Smooth muscle cell (in vitro differentiated cells): Measurements from ENCODE around the gene COX6B2. TPM values are rescaled to one million over a fixed set of nuclear protein-coding genes. Genes with fewer than 3 reads are reported as not detected.

ENCODE experiments used
- DNase-seq: peaks from one replicate; lab custom pipeline; 2025; ENCODE audit not compliant: unreplicated experiment; lab: John Stamatoyannopoulos, UW
- H2AFZ ChIP-seq: fragments of 200-600 bp; sonication (generic); 2 replicates; pipeline ENCODE4 v1.6.0; 2016; ENCODE audit warnings: antibody characterized with exemption, low read depth, mild to moderate bottlenecking
- H3F3A ChIP-seq: fragments of 200-600 bp; sonication (generic); 2 replicates; pipeline ENCODE4 v1.6.0; 2017; ENCODE audit warnings: antibody characterized with exemption, low read depth
- H3K27ac ChIP-seq: fragments of 200-600 bp; sonication (generic); 2 replicates; pipeline ENCODE4 v1.5.1; 2016; ENCODE audit warnings: low read depth, mild to moderate bottlenecking
- H3K27me3 ChIP-seq: fragments of 200-600 bp; sonication (generic); 2 replicates; pipeline ENCODE4 v1.6.1; 2016; ENCODE audit warnings: low read depth, mild to moderate bottlenecking
- H3K36me3 ChIP-seq: fragments of 200-600 bp; sonication (generic); 2 replicates; pipeline ENCODE4 v1.5.1; 2016; ENCODE audit warnings: low read depth
- H3K4me1 ChIP-seq: fragments of 200-600 bp; sonication (generic); 2 replicates; pipeline ENCODE4 v1.5.1; 2016; ENCODE audit warnings: low read depth
- H3K4me2 ChIP-seq: fragments of 200-600 bp; sonication (generic); 2 replicates; pipeline ENCODE4 v1.6.0; 2016; ENCODE audit warnings: mild to moderate bottlenecking
- H3K4me3 ChIP-seq: fragments of 200-600 bp; sonication (generic); 2 replicates; pipeline ENCODE4 v1.5.1; 2016; ENCODE audit warnings: mild to moderate bottlenecking
- H3K79me2 ChIP-seq: fragments of 200-600 bp; sonication (generic); 2 replicates; pipeline ENCODE4 v1.6.0; 2016; ENCODE audit warnings: low read depth, mild to moderate bottlenecking
- H3K9ac ChIP-seq: fragments of 200-600 bp; sonication (generic); 2 replicates; pipeline ENCODE4 v1.6.0; 2016; ENCODE audit warnings: low read depth
- H3K9me3 ChIP-seq: fragments of 200-600 bp; sonication (generic); replicated peaks from 2 replicates; pipeline ENCODE4 v1.5.1; 2016; ENCODE audit warnings: low read depth
- H4K20me1 ChIP-seq: fragments of 200-600 bp; sonication (generic); 2 replicates; pipeline ENCODE4 v1.6.0; 2016; ENCODE audit warnings: low read depth
- CTCF ChIP-seq: fragments of 200-600 bp; sonication (generic); IDR thresholded peaks from 2 replicates; pipeline ENCODE4 v1.5.1; 2017; ENCODE audit warnings: borderline replicate concordance, mild to moderate bottlenecking, antibody characterized with exemption; ENCODE audit not compliant: insufficient read depth, poor library complexity, severe bottlenecking
- WGBS: methylation state at CpG from one replicate; pipeline ENCODE4 v1.1.7; 2016; ENCODE audit warnings: low lambda C conversion rate; 5-methylcytosine and 5-hydroxymethylcytosine counted together
- polyA plus RNA-seq: library from polyadenylated mRNA; unstranded; fragments of >200 nt; fragmentation: Nextera tagmentation; extraction: Ambion mirVana; gene quantifications from 2 replicates; pipeline ENCODE4 v1.2.1, GENCODE V29; 2016
- total RNA-seq: library from RNA; depleted of rRNA; stranded (reverse); fragments of >200 nt; gene quantifications from 2 replicates; pipeline ENCODE4 v1.2.3, GENCODE V29; 2014

Gene COX6B2
- total and polyA plus RNA-seq, 2 experiments from 2014 or later, result 0.18 to 1.7 TPM

- 7% methylated on average over 34 of the region's 34 CpGs for WGBS
Observed at GRCh38 chr19:55384920-55385723, 30.6 kb upstream of the COX6B2 start.

GRCh38 chr19:55384131-55384919 lies 29.8 kb upstream of the COX6B2 start, which contains the start of gene TMEM238:
TMEM238 (minus strand) TSS chr19:55384292; CDS start chr19:55384259, 33 bp downstream.
- Histone ChIP-seq H3K27ac (peak within 1 kb of the TSS; percentile 90), H3K4me2 (peak within 1 kb of the TSS; percentile 89), H3K36me3 (no peaks in the 10 kb centered on the region), H3K27me3 (no peaks in the 10 kb centered on the region), H2AFZ (peak within 1 kb of the TSS; percentile 89), H3K9ac (peak within 1 kb of the TSS; percentile 92), H3F3A (peaks cover 9% of the 10 kb centered on the region), H3K4me1 (peaks cover 33% of the 10 kb centered on the region), H3K4me3 (peak within 1 kb of the TSS; percentile 85), H3K9me3 (no peaks in the 10 kb centered on the region), H3K79me2 (peaks cover 35% of the 10 kb centered on the region), H4K20me1 (peaks cover 36% of the 10 kb centered on the region)
- no peak for DNase-seq
- 20% methylated on average over 62 of the region's 72 CpGs for WGBS
- no peak for TF ChIP-seq CTCF

More at GRCh38 chr19:55384920-55385723, 30.6 kb upstream of the COX6B2 start:
- no peak for TF ChIP-seq CTCF
- Histone ChIP-seq H3K9me3 (no peaks in the 10 kb centered on the region), H3K27ac (peak overlapping the region; percentile 90), H3K79me2 (peaks cover 39% of the 10 kb centered on the region), H3K4me3 (peak overlapping the region; percentile 85), H3K9ac (peak overlapping the region; percentile 92), H3K36me3 (no peaks in the 10 kb centered on the region), H3K4me1 (peaks cover 33% of the 10 kb centered on the region), H3F3A (peaks cover 9% of the 10 kb centered on the region), H3K27me3 (no peaks in the 10 kb centered on the region), H3K4me2 (peak overlapping the region; percentile 89), H2AFZ (peak overlapping the region; percentile 89), H4K20me1 (peaks cover 44% of the 10 kb centered on the region)
- peak; percentile 84 for DNase-seq

GRCh38 chr19:55383279-55384130 lies 29.0 kb upstream of the COX6B2 start:
- H2AFZ ChIP-seq, result no peak overlapping the region
- H3K9me3 ChIP-seq, result no peaks in the 10 kb centered on the region
- H4K20me1 ChIP-seq, result peaks cover 27% of the 10 kb centered on the region
- no peaks in the 10 kb centered on the region for H3K36me3 ChIP-seq
- H3K27me3 ChIP-seq, result no peaks in the 10 kb centered on the region
- peaks cover 33% of the 10 kb centered on the region for H3K4me1 ChIP-seq
- H3K9ac ChIP-seq, result no peak overlapping the region
- H3K4me3 ChIP-seq, result peak overlapping the region; percentile 85
- H3K27ac ChIP-seq, result no peak overlapping the region
- H3K4me2 ChIP-seq, result peak overlapping the region; percentile 89
- peaks cover 9% of the 10 kb centered on the region for H3F3A ChIP-seq
- WGBS, result 17% methylated on average over 21 of the region's 88 CpGs
- no peak for DNase-seq
- peaks cover 27% of the 10 kb centered on the region for H3K79me2 ChIP-seq
- no peak for TF ChIP-seq CTCF
